ENCODE data around the gene EPHB2. TPM values are rescaled to one million over a fixed set of nuclear protein-coding genes. Genes with fewer than 3 reads are reported as not detected.

The EPHB2 gene
- total and polyA plus RNA-seq, 2 of the 13 experiments (the other 11 are each of a cell fraction or from before 2014, with no cell fraction given): 0.03 to 0.11 TPM

DNA sequence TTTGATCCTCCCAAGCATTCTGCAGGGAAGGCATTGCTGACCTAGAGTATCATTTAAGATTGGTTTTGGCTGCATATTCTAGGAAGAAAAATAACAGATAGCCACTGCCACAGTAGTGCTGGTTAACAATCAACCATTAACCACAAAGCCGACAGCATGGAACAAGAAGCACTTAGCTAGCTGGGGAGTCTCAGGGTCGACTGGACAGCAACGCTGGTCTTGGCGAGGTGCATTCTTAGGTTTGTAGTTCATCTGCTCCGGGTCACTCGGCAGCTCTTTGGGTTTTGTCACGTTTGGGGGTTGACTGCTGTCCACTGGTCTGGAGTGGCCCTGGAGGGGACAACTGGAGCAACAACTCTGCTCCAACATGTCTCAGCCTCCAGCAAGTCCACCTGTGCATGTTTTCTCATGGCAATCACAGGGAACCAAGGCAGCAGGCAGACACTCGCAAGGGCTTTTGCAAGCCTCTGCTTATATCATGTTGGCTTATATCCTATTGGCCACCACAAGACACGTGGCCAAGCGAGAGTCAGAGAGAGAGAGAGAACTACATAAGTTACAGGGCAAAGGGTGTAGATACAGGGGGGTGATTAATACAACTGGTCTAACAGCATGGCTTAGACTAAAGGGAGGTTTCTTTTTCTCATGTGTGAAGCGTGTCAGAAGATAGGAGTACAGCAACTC lies 162.5 kb downstream of the EPHB2 start:
- no peaks in the 10 kb centered on the region for H4K20me1 ChIP-seq (ENCODE audit: insufficient read depth, low read length)
- no peak for FAIRE-seq

More for the DNA sequence above, 162.5 kb downstream of the EPHB2 start:
- DNase-seq (ENCODE audit: low spot score): no peak
- no TSS peak for BruUV-seq (replicated peaks)
- intact Hi-C loops (cut with micrococcal nuclease; ENCODE audit: unreplicated experiment): no loop called here
- no peaks in the 10 kb centered on the region for H3K79me2 ChIP-seq (ENCODE audit: insufficient read depth, low read length)
- H3K9me3 ChIP-seq (ENCODE audit: low read length): no peaks in the 10 kb centered on the region
- no peak overlapping the region for H3K4me3 ChIP-seq (replicated peaks in 1 of 3; ENCODE audit: insufficient read depth in 1 of 3, low read depth in 2 of 3, low read length in 3 of 3)
- in situ Hi-C loops (cut with HindIII; ENCODE audit: extremely low pct_ligation_motif_present, low pct_unique_long_range_greater_than_20kb): no loop called here
- under 1% methylated on average over 5 of the region's 11 CpGs for WGBS (ENCODE audit: low lambda C conversion rate)
- TF ChIP-seq, protein P1, sequence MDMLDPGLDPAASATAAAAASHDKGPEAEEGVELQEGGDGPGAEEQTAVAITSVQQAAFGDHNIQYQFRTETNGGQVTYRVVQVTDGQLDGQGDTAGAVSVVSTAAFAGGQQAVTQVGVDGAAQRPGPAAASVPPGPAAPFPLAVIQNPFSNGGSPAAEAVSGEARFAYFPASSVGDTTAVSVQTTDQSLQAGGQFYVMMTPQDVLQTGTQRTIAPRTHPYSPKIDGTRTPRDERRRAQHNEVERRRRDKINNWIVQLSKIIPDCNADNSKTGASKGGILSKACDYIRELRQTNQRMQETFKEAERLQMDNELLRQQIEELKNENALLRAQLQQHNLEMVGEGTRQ (IDR thresholded peaks at IDR 0.05; ENCODE audit: low read depth, low read length): 0 out of 2 replicates have a peak, but pooled peaks have one; percentile 29
- TF ChIP-seq, protein P1 (CRISPR knock-in tag; IDR thresholded peaks at IDR 0.05; ENCODE audit: borderline replicate concordance): peak; percentile 56; the same call in 1 of the 2 replicates
- TF ChIP-seq NFYC (CRISPR knock-in tag; IDR thresholded peaks at IDR 0.05) (0 out of 2 replicates have a peak, but pooled peaks have one; percentile 21), CBFB (CRISPR knock-in tag; IDR thresholded peaks at IDR 0.05) (no peak), ZNF746 (CRISPR knock-in tag; IDR thresholded peaks at IDR 0.05) (no peak), RBM22 (optimal IDR thresholded peaks at IDR 0.05; ENCODE audit: low read length) (no peak), SP1 (IDR thresholded peaks at IDR 0.05) (no peak), SP1 (CRISPR knock-in tag; IDR thresholded peaks at IDR 0.05) (no peak), KMT2B (CRISPR knock-in tag; IDR thresholded peaks at IDR 0.05) (no peak), HDAC6 (IDR thresholded peaks at IDR 0.05; ENCODE audit: low read depth, low read length) (no peak)
- H2AFZ ChIP-seq (ENCODE audit: low read length): no peak overlapping the region
- peaks cover 10 to 53% of the 10 kb centered on the region in 2 experiments; a peak in 4 of 5 replicates for H3K27me3 ChIP-seq (ENCODE audit: control insufficient read depth in 1 of 2, insufficient read depth in 2 of 2, low read length in 2 of 2)
- 0 out of 2 replicates have a peak, but pooled peaks cover 7% of the 10 kb centered on the region for H3K4me1 ChIP-seq (ENCODE audit: insufficient read depth, low read length)
- no peaks in the 10 kb centered on the region for H3K36me3 ChIP-seq (replicated peaks in 1 of 2; ENCODE audit: control insufficient read depth in 1 of 2, insufficient read depth in 2 of 2, low read length in 2 of 2)
- 0 out of 2 replicates have a peak overlapping the region, but pooled peaks have one; percentile 1 for H3K4me2 ChIP-seq (ENCODE audit: low read depth, low read length)
- ChIA-PET CTCF (ENCODE audit: low intra/inter-chr PET ratio, low total read pairs) (no interaction called here), POLR2A (no interaction called here)
- H3K9ac ChIP-seq (ENCODE audit: insufficient read depth, low read depth, low read length): no peak overlapping the region
- H3K27ac ChIP-seq (ENCODE audit: extremely low read length, insufficient read depth, low read length): no peak overlapping the region
- ATAC-seq: no peak; the same call in 2 of the 3 replicates

Measured in HepG2 (cell line).